Fibroblast of villous mesenchyme (primary cell): ENCODE results near the gene PSMD1. TPM values are rescaled to one million over a fixed set of nuclear protein-coding genes. Genes with fewer than 3 reads are reported as not detected.
"Not testable (repeated sequence)": the region's sequence is repeated elsewhere in the genome, so short reads cannot be mapped to it uniquely, and the experiment has no call there.

Experiments used
- DNase-seq: peaks from one replicate; pipeline ENCODE4 v3.0.0-alpha.2; 2010; ENCODE audit warnings: low read depth
- H3K4me3 ChIP-seq: 2 replicates; pipeline ENCODE4 v1.5.1; 2011; ENCODE audit warnings: low read depth, mild to moderate bottlenecking, low read length
- total RNA-seq: library from RNA; depleted of rRNA; stranded (reverse); fragments of >200 nt; gene quantifications from 2 replicates; pipeline ENCODE4 v1.2.3, GENCODE V29; 2012
- TF ChIP-seq, protein P1 (sequence below): IDR thresholded peaks from 2 replicates; pipeline ENCODE4 v1.5.1; 2012; ENCODE audit warnings: low read depth, mild to moderate bottlenecking, low read length; ENCODE audit not compliant: insufficient read depth

Gene PSMD1
- total RNA-seq, 1 donor, result 153 TPM

GRCh38 chr2:231189171-231189530 lies 132.5 kb downstream of the PSMD1 start:
- no peak for DNase-seq
- no peak overlapping the region for H3K4me3 ChIP-seq
- TF ChIP-seq, protein P1, sequence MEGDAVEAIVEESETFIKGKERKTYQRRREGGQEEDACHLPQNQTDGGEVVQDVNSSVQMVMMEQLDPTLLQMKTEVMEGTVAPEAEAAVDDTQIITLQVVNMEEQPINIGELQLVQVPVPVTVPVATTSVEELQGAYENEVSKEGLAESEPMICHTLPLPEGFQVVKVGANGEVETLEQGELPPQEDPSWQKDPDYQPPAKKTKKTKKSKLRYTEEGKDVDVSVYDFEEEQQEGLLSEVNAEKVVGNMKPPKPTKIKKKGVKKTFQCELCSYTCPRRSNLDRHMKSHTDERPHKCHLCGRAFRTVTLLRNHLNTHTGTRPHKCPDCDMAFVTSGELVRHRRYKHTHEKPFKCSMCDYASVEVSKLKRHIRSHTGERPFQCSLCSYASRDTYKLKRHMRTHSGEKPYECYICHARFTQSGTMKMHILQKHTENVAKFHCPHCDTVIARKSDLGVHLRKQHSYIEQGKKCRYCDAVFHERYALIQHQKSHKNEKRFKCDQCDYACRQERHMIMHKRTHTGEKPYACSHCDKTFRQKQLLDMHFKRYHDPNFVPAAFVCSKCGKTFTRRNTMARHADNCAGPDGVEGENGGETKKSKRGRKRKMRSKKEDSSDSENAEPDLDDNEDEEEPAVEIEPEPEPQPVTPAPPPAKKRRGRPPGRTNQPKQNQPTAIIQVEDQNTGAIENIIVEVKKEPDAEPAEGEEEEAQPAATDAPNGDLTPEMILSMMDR, result no peak

DNA sequence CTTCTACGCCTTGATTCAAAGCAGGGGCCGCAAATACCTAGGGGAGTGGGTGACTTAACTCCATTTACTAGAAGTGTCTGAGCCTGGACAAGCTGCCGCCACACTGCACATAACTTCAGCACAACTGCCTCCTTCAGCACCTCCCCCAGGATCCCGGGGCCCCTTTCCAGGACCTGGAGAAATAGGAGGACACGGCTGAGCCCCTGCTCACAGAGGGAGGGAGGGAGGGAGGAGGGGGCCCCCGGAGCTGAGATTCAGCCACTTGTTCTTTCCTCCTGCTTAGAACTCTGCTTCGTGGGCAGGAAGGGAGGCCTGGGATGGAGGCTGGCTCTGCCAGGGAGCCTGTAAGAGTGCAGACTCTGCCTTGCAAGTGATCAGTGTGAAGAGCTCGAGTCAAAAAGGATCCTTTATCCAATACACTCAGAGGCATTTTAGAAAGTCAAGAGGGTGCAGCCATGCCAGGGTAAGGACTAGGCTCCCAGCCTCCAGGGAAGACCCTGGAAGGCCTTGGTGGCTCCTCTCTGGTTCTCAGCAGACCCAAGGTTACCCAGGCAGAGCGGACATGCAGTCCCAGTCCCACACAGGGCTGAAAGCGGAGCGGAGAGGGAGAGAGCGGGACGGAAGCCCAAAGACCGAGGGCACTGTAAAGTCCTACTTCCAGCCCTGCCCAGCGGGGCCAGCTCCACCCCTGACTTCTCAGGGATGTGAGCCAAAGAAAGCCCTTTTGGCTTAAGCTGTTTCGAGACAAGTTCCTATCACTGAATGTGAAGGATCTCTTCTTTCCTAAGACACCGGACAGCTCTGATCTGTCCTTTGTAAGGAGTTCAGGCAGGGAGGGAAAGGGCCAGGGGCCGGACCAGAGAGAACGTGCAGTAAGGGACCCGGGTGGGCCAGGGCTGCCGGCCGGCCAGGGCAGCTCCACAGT lies 133.2 kb downstream of the PSMD1 start:
- DNase-seq, result peak; percentile 72
- no peak overlapping the region for H3K4me3 ChIP-seq
- TF ChIP-seq, protein P1, result no peak

GRCh38 chr2:231190531-231191197 lies 134.0 kb downstream of the PSMD1 start:
- TF ChIP-seq, protein P1, result peak; percentile 11
- peak overlapping the region; percentile 6 for H3K4me3 ChIP-seq
- DNase-seq, result peak; percentile 58

DNA sequence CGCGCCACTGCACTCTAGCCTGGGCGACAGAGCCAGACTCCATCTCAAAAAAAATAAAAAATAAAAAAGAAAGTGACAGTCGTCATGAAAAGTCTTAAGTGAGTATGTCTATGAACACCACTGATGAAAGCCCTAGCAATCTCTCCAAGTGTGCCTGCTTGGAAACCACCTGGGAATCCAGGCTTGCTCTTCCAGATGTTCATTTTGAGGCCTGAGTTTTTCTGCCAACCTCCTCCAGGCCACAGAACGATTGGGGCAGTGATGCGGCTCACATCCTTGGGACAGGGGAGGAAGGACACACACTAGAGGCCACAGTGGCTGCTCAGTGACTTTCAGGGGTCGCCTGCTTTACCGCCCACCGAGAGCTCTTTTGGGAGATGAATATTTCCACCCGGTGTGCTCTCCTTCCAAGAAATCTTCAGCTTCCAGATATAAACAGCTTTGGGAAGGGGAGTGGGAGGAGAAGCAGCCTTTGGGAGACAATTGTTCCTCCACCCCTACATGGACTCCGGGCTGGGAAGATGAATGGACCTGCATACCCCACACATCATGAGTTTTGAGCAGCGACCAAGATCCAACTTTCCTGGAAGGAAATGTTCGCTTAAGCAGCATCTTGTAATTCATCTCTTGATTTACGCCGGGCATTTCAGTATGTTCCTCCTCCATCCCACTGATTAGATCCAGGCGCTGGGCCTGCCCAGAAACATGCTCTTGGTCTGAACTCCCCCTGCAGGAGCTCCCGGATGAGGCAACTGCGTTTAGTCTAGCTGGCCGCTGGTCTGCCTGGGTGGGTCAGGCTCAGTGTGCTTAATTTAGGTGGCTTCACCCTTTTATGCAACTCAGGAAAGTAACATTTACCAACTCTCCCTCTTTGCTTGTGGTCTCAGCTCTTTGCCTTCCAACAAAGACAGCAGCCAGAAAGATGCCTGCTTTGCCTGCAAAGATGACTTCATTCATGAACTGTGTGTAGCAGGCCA lies 135.5 kb downstream of the PSMD1 start:
- DNase-seq, result peak; percentile 92
- no peak overlapping the region for H3K4me3 ChIP-seq
- TF ChIP-seq, protein P1, result peak; percentile 95

DNA sequence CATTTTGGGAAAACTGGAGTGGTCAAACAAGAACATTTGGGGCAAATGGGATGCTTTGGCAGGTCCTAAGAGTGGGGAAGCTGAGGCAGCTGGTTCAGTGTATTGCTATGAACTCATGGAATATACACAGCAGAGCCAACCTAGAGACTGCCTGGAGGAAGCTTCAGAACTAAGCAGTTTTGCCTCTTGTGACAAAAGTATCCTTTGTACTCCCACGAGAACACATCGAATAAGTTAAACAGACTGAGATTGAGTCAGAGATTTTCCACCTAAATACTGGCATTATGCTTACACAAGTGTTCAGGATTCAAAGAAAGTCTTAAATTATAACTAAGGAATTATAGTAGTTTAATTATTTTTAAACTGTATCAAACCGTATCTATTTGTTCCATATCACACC lies 136.5 kb downstream of the PSMD1 start:
- DNase-seq, result no peak
- TF ChIP-seq, protein P1, result no peak
- H3K4me3 ChIP-seq, result no peak overlapping the region

DNA sequence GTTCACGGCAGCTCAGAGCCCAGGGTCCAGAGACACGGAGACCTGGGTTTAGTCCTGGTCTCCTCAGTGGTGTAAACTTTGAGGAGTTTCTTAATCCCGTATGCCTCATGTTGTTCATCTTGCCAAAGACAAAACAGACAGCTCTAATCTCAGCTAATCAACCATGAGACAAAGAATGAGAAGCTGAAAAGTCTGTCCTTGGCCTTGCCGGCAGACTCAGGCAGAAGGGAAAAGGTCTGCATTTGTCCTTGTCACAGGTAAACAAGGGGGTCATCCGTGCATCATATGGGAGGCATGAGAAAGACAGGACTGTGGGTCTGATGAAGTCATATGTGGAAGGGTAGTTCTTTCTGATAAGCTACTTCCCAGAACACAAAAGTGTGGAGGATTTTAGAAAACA lies 139.9 kb downstream of the PSMD1 start:
- H3K4me3 ChIP-seq, result no peak overlapping the region
- TF ChIP-seq, protein P1, result no peak
- no peak for DNase-seq

GRCh38 chr2:231197196-231197595 lies 140.5 kb downstream of the PSMD1 start:
- H3K4me3 ChIP-seq, DNase-seq: not testable (repeated sequence)
